IgD-negative memory B cell (primary cell): ENCODE results near the gene RHO. TPM values are rescaled to one million over a fixed set of nuclear protein-coding genes. Genes with fewer than 3 reads are reported as not detected.

Experiments
- H3K27ac Mint-ChIP-seq, 3 donors: one replicate each; pipeline ENCODE4 v1.8.0; 2020 to 2022; ENCODE audit warnings: mild to moderate bottlenecking in 3 of 3, mixed read lengths in 3 of 3, moderate library complexity in 1 of 3
- H3K27me3 Mint-ChIP-seq: one replicate; pipeline ENCODE4 v1.8.0; 2021; ENCODE audit warnings: mixed read lengths
- H3K36me3 Mint-ChIP-seq: one replicate; pipeline ENCODE4 v1.8.0; 2020; ENCODE audit warnings: mild to moderate bottlenecking, mixed read lengths
- H3K4me1 Mint-ChIP-seq, 3 donors: one replicate each; pipeline ENCODE4 v1.8.0; 2020 to 2022; ENCODE audit warnings: mixed read lengths in 3 of 3, mild to moderate bottlenecking in 1 of 3
- H3K4me3 Mint-ChIP-seq, 4 donors: one replicate each; pipeline ENCODE4 v1.8.0; 2020 to 2022; ENCODE audit warnings: mild to moderate bottlenecking in 4 of 4, mixed read lengths in 4 of 4, moderate library complexity in 3 of 4
- H3K9me3 Mint-ChIP-seq, 3 donors: one replicate each; pipeline ENCODE4 v1.8.0; 2020 to 2021; ENCODE audit warnings: mixed read lengths in 3 of 3, mild to moderate bottlenecking in 1 of 3
- polyA plus RNA-seq: library from polyadenylated mRNA; unstranded; fragments of 300-500 nt; fragmentation: Illumina TruSeq; gene quantifications from one replicate; pipeline ENCODE4 v1.2.3, GENCODE V29; 2021

RHO gene
- polyA plus RNA-seq, 1 donor from 2014 or later, result not detected

- Mint-ChIP-seq H3K27me3 (no peaks in the 10 kb centered on the region), H3K9me3 (no peaks in the 10 kb centered on the region), H3K27ac (peak overlapping the region; percentile 96 to 97 (median 97)), H3K4me1 (peaks cover 39 to 44% (median 41%) of the 10 kb centered on the region in 3 donors), H3K36me3 (peaks cover 3% of the 10 kb centered on the region), H3K4me3 (peak overlapping the region; percentile 16 to 87 (median 77))
Measured at GRCh38 chr3:129576514-129577352, 48.3 kb downstream of the RHO start.

GRCh38 chr3:129577366-129577765 is 48.9 kb downstream of the RHO start:
- Mint-ChIP-seq H3K4me3 (peak overlapping the region in 3 of 4 donors; percentile 67 to 87 (median 87)), H3K9me3 (no peaks in the 10 kb centered on the region), H3K4me1 (peaks cover 37 to 42% (median 39%) of the 10 kb centered on the region in 3 donors), H3K27ac (peak overlapping the region; percentile 96 to 97 (median 97)), H3K36me3 (no peaks in the 10 kb centered on the region), H3K27me3 (no peaks in the 10 kb centered on the region)

GRCh38 chr3:129577925-129578786 is 49.7 kb downstream of the RHO start:
- Mint-ChIP-seq H3K4me3 (peak overlapping the region; percentile 44 to 85 (median 68)), H3K27ac (peak overlapping the region; percentile 96 to 97 (median 97)), H3K36me3 (no peaks in the 10 kb centered on the region), H3K4me1 (peaks cover 36 to 43% (median 43%) of the 10 kb centered on the region in 3 donors), H3K27me3 (no peaks in the 10 kb centered on the region), H3K9me3 (no peaks in the 10 kb centered on the region)

GRCh38 chr3:129579991-129580390 is 51.6 kb downstream of the RHO start:
- Mint-ChIP-seq H3K4me1 (peaks cover 37 to 38% (median 37%) of the 10 kb centered on the region in 3 donors), H3K27me3 (no peaks in the 10 kb centered on the region), H3K36me3 (no peaks in the 10 kb centered on the region), H3K9me3 (no peaks in the 10 kb centered on the region), H3K27ac (peak overlapping the region; percentile 80 to 97 (median 89)), H3K4me3 (peak overlapping the region in 1 of 4 donors; percentile 45)

GRCh38 chr3:129581623-129582022 is 53.2 kb downstream of the RHO start:
- H3K36me3 Mint-ChIP-seq, result no peaks in the 10 kb centered on the region
- no peaks in the 10 kb centered on the region for H3K9me3 Mint-ChIP-seq
- H3K4me1 Mint-ChIP-seq, result peaks cover 26 to 30% (median 29%) of the 10 kb centered on the region in 3 donors
- no peak overlapping the region for H3K4me3 Mint-ChIP-seq
- H3K27ac Mint-ChIP-seq, result peak overlapping the region in 2 of 3 donors; percentile 70 to 94
- no peaks in the 10 kb centered on the region for H3K27me3 Mint-ChIP-seq

GRCh38 chr3:129582799-129583198 is 54.4 kb downstream of the RHO start:
- H3K27ac Mint-ChIP-seq, result peak overlapping the region in 2 of 3 donors; percentile 3 to 34
- peaks cover 19 to 23% (median 22%) of the 10 kb centered on the region in 3 donors for H3K4me1 Mint-ChIP-seq
- no peak overlapping the region for H3K4me3 Mint-ChIP-seq
- peaks cover 3% of the 10 kb centered on the region for H3K36me3 Mint-ChIP-seq
- H3K27me3 Mint-ChIP-seq, result no peaks in the 10 kb centered on the region
- H3K9me3 Mint-ChIP-seq, result no peaks in the 10 kb centered on the region

GRCh38 chr3:129583289-129583688 is 54.9 kb downstream of the RHO start:
- Mint-ChIP-seq H3K4me1 (peaks cover 14 to 18% (median 18%) of the 10 kb centered on the region in 3 donors), H3K27me3 (no peaks in the 10 kb centered on the region), H3K36me3 (peaks cover 3% of the 10 kb centered on the region), H3K4me3 (no peak overlapping the region), H3K27ac (peak overlapping the region in 2 of 3 donors; percentile 3 to 34), H3K9me3 (no peaks in the 10 kb centered on the region)

- Mint-ChIP-seq H3K4me1 (peaks cover 9 to 16% (median 13%) of the 10 kb centered on the region in 3 donors), H3K4me3 (no peak overlapping the region), H3K27me3 (no peaks in the 10 kb centered on the region), H3K9me3 (no peaks in the 10 kb centered on the region), H3K27ac (no peak overlapping the region), H3K36me3 (peaks cover 3% of the 10 kb centered on the region)
Measured at GRCh38 chr3:129584631-129585030, 56.2 kb downstream of the RHO start.

Other genes starting within 250 kb of the RHO start
- 40.1 TPM for gene HMCES, start 249.8 kb upstream of the RHO start, polyA plus RNA-seq
- gene EFCAB12, start 100.0 kb upstream of the RHO start, polyA plus RNA-seq, result 0.71 TPM
- 123 TPM for gene MBD4, start 88.7 kb upstream of the RHO start, polyA plus RNA-seq
- 4.5 TPM for gene IFT122, start 88.4 kb upstream of the RHO start, polyA plus RNA-seq
- not detected for gene H1-8, start 14.5 kb downstream of the RHO start, polyA plus RNA-seq
- gene PLXND1, start 78.0 kb downstream of the RHO start, polyA plus RNA-seq, result 3.0 TPM